Peyer's patch (tissue), 4 donors: ENCODE results near the gene ABTB1.

Source experiments
- CTCF ChIP-seq, 6 experiments: fragments of 450-650 bp in 4 of 6; fragments of 200-600 bp in 2 of 6; sonication (generic) in 1 of 6; IDR thresholded peaks; one replicate each; pipeline ENCODE4 v1.5.1; 2017 to 2019; ENCODE audit warnings: antibody characterized with exemption in 6 of 6, mild to moderate bottlenecking in 3 of 6, moderate library complexity in 1 of 6
- POLR2A ChIP-seq, 2 donors: fragments of 450-650 bp; IDR thresholded peaks; one replicate each; pipeline ENCODE4 v1.5.1; 2017; ENCODE audit warnings: antibody characterized with exemption in 2 of 2, mild to moderate bottlenecking in 2 of 2, moderate library complexity in 2 of 2

- TF ChIP-seq POLR2A (IDR thresholded peaks at IDR 0.05), result no peak
- TF ChIP-seq CTCF (IDR thresholded peaks at IDR 0.05), result no peak
These were observed 36.1 kb downstream of the ABTB1 start for GRCh38 chr3:127708837-127709236.
